GM13976 (cell line): ENCODE data around the gene HDAC8.
"Not testable (repeated sequence)": the region's sequence is repeated elsewhere in the genome, so short reads cannot be mapped to it uniquely, and the experiment has no call there.

Source experiments
- DNase-seq: peaks from one replicate; pipeline ENCODE4 v3.0.0; 2012; ENCODE audit warnings: low spot score
- CTCF ChIP-seq: IDR thresholded peaks from 2 replicates; pipeline ENCODE4 v1.5.1; 2012; ENCODE audit warnings: borderline replicate concordance, mild to moderate bottlenecking; ENCODE audit not compliant: insufficient read depth; ENCODE audit errors: extremely low read depth, missing control alignments, control extremely low read depth
- in situ Hi-C: fragments of 300-500 bp; cut with MboI; formaldehyde crosslinking; loops from one replicate; pipeline ENCODE4 v1.12.0; 2022; ENCODE audit warnings: low sequenced_read_pairs, mixed read lengths, inconsistent platforms; ENCODE audit not compliant: unreplicated experiment

HDAC8 gene

GRCh38 chrX:72340626-72341025 lies 232.0 kb downstream of the HDAC8 start:
- in situ Hi-C loops, result no loop called here
- no peak for TF ChIP-seq CTCF
- DNase-seq, result no peak

- in situ Hi-C loops, result no loop called here
- no peak for DNase-seq
- no peak for TF ChIP-seq CTCF
These were observed 232.6 kb downstream of the HDAC8 start for GRCh38 chrX:72340041-72340440.

GRCh38 chrX:72330131-72330530 lies 242.5 kb downstream of the HDAC8 start:
- in situ Hi-C loops, result no loop called here
- TF ChIP-seq CTCF, result no peak
- no peak for DNase-seq

- no peak for TF ChIP-seq CTCF
- in situ Hi-C loops, result no loop called here
- DNase-seq, result no peak
These were observed 245.9 kb downstream of the HDAC8 start for GRCh38 chrX:72326605-72327300.

GRCh38 chrX:72319651-72320050 lies 253.0 kb downstream of the HDAC8 start:
- in situ Hi-C loops, result not testable (repeated sequence)

GRCh38 chrX:72317139-72317538 lies 255.5 kb downstream of the HDAC8 start:
- in situ Hi-C loops, result no loop called here
- no peak for DNase-seq
- TF ChIP-seq CTCF, result no peak

More at GRCh38 chrX:72319651-72320050, 253.0 kb downstream of the HDAC8 start:
- not testable (repeated sequence) for DNase-seq

GRCh38 chrX:72316408-72317110 lies 256.1 kb downstream of the HDAC8 start:
- DNase-seq, result no peak
- in situ Hi-C loops, result no loop called here
- no peak for TF ChIP-seq CTCF
